Transverse colon (tissue), 4 donors: ENCODE measurements around the gene PPP1R9B. TPM values are rescaled to one million over a fixed set of nuclear protein-coding genes. Genes with fewer than 3 reads are reported as not detected.

ENCODE experiments used
- DNase-seq: peaks from one replicate; pipeline ENCODE4 v3.0.0-alpha.2; 2019
- H3K27ac ChIP-seq, 4 donors: fragments of 200-600 bp; sonication (generic); 2 replicates each; pipeline ENCODE4 v1.5.1; 2016 to 2018; ENCODE audit warnings: inconsistent platforms in 4 of 4
- H3K27me3 ChIP-seq: fragments of 200-600 bp; sonication (generic); 2 replicates; pipeline ENCODE4 v1.5.1; 2017; ENCODE audit warnings: inconsistent platforms
- H3K36me3 ChIP-seq, 4 donors: fragments of 200-600 bp; sonication (generic); 2 replicates each; pipeline ENCODE4 v1.5.1; 2017 to 2019; ENCODE audit warnings: inconsistent platforms in 4 of 4
- H3K4me1 ChIP-seq, 4 donors: fragments of 200-600 bp; sonication (generic); 2 replicates each; pipeline ENCODE4 v1.5.1; 2017 to 2020; ENCODE audit warnings: inconsistent platforms in 4 of 4
- H3K4me3 ChIP-seq, 4 donors: fragments of 200-600 bp; sonication (generic); 1 replicate in 1 of 4; 2 replicates in 3 of 4; pipeline versions ENCODE4 v1.5.1 to v1.6.1; 2017 to 2019; ENCODE audit warnings: inconsistent platforms in 4 of 4
- H3K9me3 ChIP-seq, 2 donors: fragments of 200-600 bp; sonication (generic); 2 replicates each; pipeline ENCODE4 v1.5.1; 2017 to 2019; ENCODE audit warnings: inconsistent platforms in 2 of 2
- CTCF ChIP-seq, 5 experiments: fragments of 200-600 bp in 3 of 5; fragments of 450-650 bp in 2 of 5; sonication (generic) in 3 of 5; IDR thresholded peaks; 1 replicate in 2 of 5; 2 replicates in 3 of 5; pipeline ENCODE4 v1.5.1; 2016 to 2017; ENCODE audit warnings: antibody characterized with exemption in 5 of 5, inconsistent platforms in 3 of 5, mild to moderate bottlenecking in 2 of 5, moderate library complexity in 1 of 5
- EP300 ChIP-seq: sonication (generic); formaldehyde crosslinking; IDR thresholded peaks from one replicate; pipeline ENCODE4 v1.6.1; 2017; ENCODE audit warnings: antibody characterized with exemption, low read depth
- POLR2A ChIP-seq: fragments of 450-650 bp; IDR thresholded peaks from one replicate; pipeline ENCODE4 v1.6.1; 2016; ENCODE audit warnings: antibody characterized with exemption, mild to moderate bottlenecking, moderate library complexity
- POLR2AphosphoS5 ChIP-seq, 3 donors: sonication (generic); formaldehyde crosslinking; IDR thresholded peaks; one replicate each; pipeline ENCODE4 v1.6.1; 2016; ENCODE audit warnings: antibody characterized with exemption in 3 of 3
- WGBS, 2 donors: methylation state at CpG; one replicate each; pipeline ENCODE4 v1.1.5; 2018; ENCODE audit warnings: low coverage in 1 of 2; 5-methylcytosine and 5-hydroxymethylcytosine counted together
- in situ Hi-C, 4 donors: fragments of 200-750 bp; cut with MboI; loops; one replicate each; pipeline versions ENCODE4 v1.15.0 to v1.15.1; 2017; ENCODE audit warnings: low sequenced_read_pairs in 3 of 4, low pct_ligation_motif_present in 1 of 4, low pct_unique_long_range_greater_than_20kb in 1 of 4
- intact Hi-C: fragments of 100-400 bp; cut with DNase I; formaldehyde crosslinking; loops from one replicate; pipeline ENCODE4 v1.15.1; 2023; ENCODE audit warnings: low total_unique reads
- total RNA-seq, 4 donors: library from RNA; depleted of rRNA; stranded (reverse); fragments of >200 nt; gene quantifications; one replicate each; pipeline ENCODE4 v1.1.0, GENCODE V29; 2016

PPP1R9B gene
- total RNA-seq, 4 donors from 2014 or later, result 19.0 to 29.9 (median 27.7) TPM

GRCh38 chr17:50141745-50142110 is 8.7 kb downstream of the PPP1R9B start:
- Histone ChIP-seq H3K4me3 (no peak overlapping the region), H3K36me3 (peaks cover 0 to 34% (median 11%) of the 10 kb centered on the region in 4 donors), H3K9me3 (no peaks in the 10 kb centered on the region), H3K27ac (no peak overlapping the region), H3K4me1 (peaks cover 11 to 26% (median 15%) of the 10 kb centered on the region in 4 donors), H3K27me3 (no peaks in the 10 kb centered on the region)
- intact Hi-C loops, result no loop called here
- no peak for DNase-seq
- TF ChIP-seq POLR2A, result no peak
- no peak for TF ChIP-seq CTCF (IDR thresholded peaks at IDR 0.05)
- TF ChIP-seq EP300, result no peak
- TF ChIP-seq POLR2AphosphoS5 (IDR thresholded peaks at IDR 0.05), result no peak
- 65% methylated on average over 8 of the region's 8 CpGs; no CpG with 5 or more reads in 1 of the 2 donors for WGBS, 2 donors
- in situ Hi-C loops, result no loop called here

- Histone ChIP-seq H3K36me3 (peaks cover 0 to 38% (median 11%) of the 10 kb centered on the region in 4 donors), H3K9me3 (no peaks in the 10 kb centered on the region), H3K4me1 (peaks cover 6 to 21% (median 10%) of the 10 kb centered on the region in 4 donors), H3K27ac (peak overlapping the region in 1 of 4 donors; percentile 53), H3K4me3 (no peak overlapping the region), H3K27me3 (no peaks in the 10 kb centered on the region)
- in situ Hi-C loops, result no loop called here
- intact Hi-C loops, result no loop called here
- WGBS, 2 donors, result 91 to 94% methylated on average over 7 to 16 of the region's 16 CpGs
- no peak for TF ChIP-seq EP300
- TF ChIP-seq POLR2A, result no peak
- TF ChIP-seq CTCF (IDR thresholded peaks at IDR 0.05), result no peak
- no peak for TF ChIP-seq POLR2AphosphoS5 (IDR thresholded peaks at IDR 0.05)
- no peak for DNase-seq
Observed at GRCh38 chr17:50141026-50141744, 9.3 kb downstream of the PPP1R9B start.

GRCh38 chr17:50139950-50140885 is 10.3 kb downstream of the PPP1R9B start:
- Histone ChIP-seq H3K9me3 (no peaks in the 10 kb centered on the region), H3K27ac (peak overlapping the region in 3 of 4 donors; percentile 25 to 53 (median 44)), H3K4me1 (peaks cover 0 to 11% (median 5%) of the 10 kb centered on the region in 4 donors), H3K4me3 (no peak overlapping the region), H3K36me3 (peaks cover 0 to 48% (median 11%) of the 10 kb centered on the region in 4 donors), H3K27me3 (no peaks in the 10 kb centered on the region)
- intact Hi-C loops, result no loop called here
- in situ Hi-C loops, result no loop called here
- DNase-seq, result peak; percentile 85
- 45% methylated on average over 19 of the region's 19 CpGs; no CpG with 5 or more reads in 1 of the 2 donors for WGBS, 2 donors
- TF ChIP-seq EP300 (no peak), CTCF (IDR thresholded peaks at IDR 0.05) (peak; percentile 95 to 96 (median 95)), POLR2AphosphoS5 (IDR thresholded peaks at IDR 0.05) (no peak), POLR2A (no peak)

GRCh38 chr17:50139185-50139783 is 11.2 kb downstream of the PPP1R9B start:
- Histone ChIP-seq H3K36me3 (peaks cover 0 to 47% (median 11%) of the 10 kb centered on the region in 4 donors), H3K4me1 (peaks cover 0 to 10% (median 2%) of the 10 kb centered on the region in 4 donors), H3K9me3 (no peaks in the 10 kb centered on the region), H3K27ac (no peak overlapping the region), H3K4me3 (no peak overlapping the region), H3K27me3 (no peaks in the 10 kb centered on the region)
- 86% methylated on average over 15 of the region's 15 CpGs; no CpG with 5 or more reads in 1 of the 2 donors for WGBS, 2 donors
- DNase-seq, result no peak
- in situ Hi-C loops (no loop called here), intact Hi-C loops (no loop called here)
- TF ChIP-seq CTCF (IDR thresholded peaks at IDR 0.05) (no peak), EP300 (no peak), POLR2A (no peak), POLR2AphosphoS5 (IDR thresholded peaks at IDR 0.05) (no peak)
